Mesenchymal stem cell (in vitro differentiated cells and primary cell): Measurements from ENCODE around the gene DHRS1.

Source experiments
- DNase-seq: peaks from one replicate; pipeline ENCODE4 v3.0.0-alpha.2; 2013
- H2AFZ ChIP-seq: one replicate; pipeline ENCODE4 v1.6.1; 2013; ENCODE audit warnings: low read depth, mild to moderate bottlenecking, control low read depth, inconsistent platforms, low read length, moderate library complexity
- H2AK5ac ChIP-seq: 2 replicates; pipeline ENCODE4 v1.6.1; 2013; ENCODE audit warnings: low read length, moderate library complexity, mild to moderate bottlenecking, inconsistent platforms; ENCODE audit not compliant: severe bottlenecking
- H2BK120ac ChIP-seq: one replicate; pipeline ENCODE4 v1.6.1; 2013; ENCODE audit warnings: low read depth, mild to moderate bottlenecking, inconsistent platforms, low read length, moderate library complexity
- H2BK12ac ChIP-seq, 2 experiments: one replicate each; pipeline ENCODE4 v1.6.1; 2013; ENCODE audit warnings: inconsistent platforms in 2 of 2, low read length in 2 of 2, mild to moderate bottlenecking in 2 of 2, moderate library complexity in 2 of 2, control low read depth in 1 of 2
- H2BK15ac ChIP-seq: one replicate; pipeline ENCODE4 v1.6.1; 2013; ENCODE audit warnings: mild to moderate bottlenecking, low read depth, inconsistent platforms; ENCODE audit not compliant: poor library complexity, severe bottlenecking
- H2BK5ac ChIP-seq: 2 replicates; pipeline ENCODE4 v1.6.1; 2013; ENCODE audit warnings: low read depth, mild to moderate bottlenecking, low read length, control low read depth, inconsistent platforms; ENCODE audit not compliant: poor library complexity, severe bottlenecking
- H3K14ac ChIP-seq, 2 experiments: one replicate each; pipeline ENCODE4 v1.6.1; 2013; ENCODE audit warnings: inconsistent platforms in 2 of 2, low read length in 2 of 2, control low read depth in 1 of 2, mild to moderate bottlenecking in 1 of 2, moderate library complexity in 1 of 2
- H3K18ac ChIP-seq, 2 experiments: one replicate each; pipeline ENCODE4 v1.6.1; 2013; ENCODE audit warnings: inconsistent platforms in 2 of 2, low read length in 2 of 2, control low read depth in 1 of 2, low read depth in 1 of 2, mild to moderate bottlenecking in 1 of 2
- H3K23ac ChIP-seq, 2 experiments: one replicate each; pipeline ENCODE4 v1.6.1; 2013; ENCODE audit warnings: inconsistent platforms in 2 of 2, low read length in 2 of 2, mild to moderate bottlenecking in 2 of 2, moderate library complexity in 2 of 2, control low read depth in 1 of 2
- H3K27ac ChIP-seq: 2 replicates; pipeline ENCODE4 v1.5.1; 2013; ENCODE audit warnings: mild to moderate bottlenecking, moderate library complexity, low read length, control low read depth, inconsistent platforms; ENCODE audit not compliant: poor library complexity, severe bottlenecking
- H3K27me3 ChIP-seq, 2 experiments: 2 replicates each; pipeline versions ENCODE4 v1.6.1 to v1.7.0; 2013; ENCODE audit warnings: low read length in 2 of 2, mild to moderate bottlenecking in 2 of 2, moderate library complexity in 2 of 2, control low read depth in 1 of 2, inconsistent platforms in 1 of 2; ENCODE audit not compliant: control insufficient read depth in 1 of 2, insufficient read depth in 1 of 2
- H3K36me3 ChIP-seq, 2 experiments: 2 replicates each; pipeline versions ENCODE4 v1.6.1 to v1.7.0; 2013; ENCODE audit warnings: low read length in 2 of 2, control low read depth in 1 of 2, inconsistent platforms in 1 of 2, low read depth in 1 of 2, mild to moderate bottlenecking in 1 of 2; ENCODE audit not compliant: insufficient read depth in 2 of 2, control insufficient read depth in 1 of 2
- H3K4ac ChIP-seq, 2 experiments: one replicate each; pipeline ENCODE4 v1.6.1; 2013; ENCODE audit warnings: inconsistent platforms in 2 of 2, low read length in 2 of 2, mild to moderate bottlenecking in 2 of 2, moderate library complexity in 2 of 2, control low read depth in 1 of 2, low read depth in 1 of 2
- H3K4me1 ChIP-seq: 2 replicates; pipeline ENCODE4 v1.6.1; 2013; ENCODE audit warnings: low read depth, low read length, control low read depth; ENCODE audit not compliant: control insufficient read depth, insufficient read depth
- H3K4me2 ChIP-seq: 2 replicates; pipeline ENCODE4 v1.6.1; 2013; ENCODE audit warnings: low read length, mild to moderate bottlenecking, inconsistent platforms; ENCODE audit not compliant: poor library complexity, severe bottlenecking
- H3K4me3 ChIP-seq, 2 experiments: 2 replicates each; pipeline versions ENCODE4 v1.5.1 to v1.7.0; 2013; ENCODE audit warnings: low read length in 2 of 2, mild to moderate bottlenecking in 2 of 2, control low read depth in 1 of 2, low read depth in 1 of 2; ENCODE audit not compliant: insufficient read depth in 1 of 2
- H3K79me1 ChIP-seq: replicated peaks from 2 replicates; pipeline ENCODE4 v1.6.1; 2013; ENCODE audit warnings: mild to moderate bottlenecking, control low read depth, low read length, inconsistent platforms; ENCODE audit not compliant: poor library complexity, severe bottlenecking
- H3K9ac ChIP-seq: 2 replicates; pipeline ENCODE4 v1.7.0; 2013; ENCODE audit warnings: mild to moderate bottlenecking, low read length, moderate library complexity
- H3K9me3 ChIP-seq: 2 replicates; pipeline ENCODE4 v1.7.0; 2013; ENCODE audit warnings: mild to moderate bottlenecking, low read length; ENCODE audit not compliant: control insufficient read depth
- H4K8ac ChIP-seq: one replicate; pipeline ENCODE4 v1.6.1; 2013; ENCODE audit warnings: inconsistent platforms, mild to moderate bottlenecking, low read length, moderate library complexity
- H4K91ac ChIP-seq: one replicate; pipeline ENCODE4 v1.6.1; 2013; ENCODE audit warnings: mild to moderate bottlenecking, low read length, inconsistent platforms
- WGBS: methylation state at CpG from one replicate; pipeline ENCODE4 v1.1.7; 2013; ENCODE audit warnings: mixed read lengths; 5-methylcytosine and 5-hydroxymethylcytosine counted together

The DHRS1 gene

GRCh38 chr14:24300326-24300980 is 873 bp upstream of the DHRS1 start:
- H2AK5ac ChIP-seq, result no peak overlapping the region

GRCh38 chr14:24298892-24299254 is 707 bp downstream of the DHRS1 start:
- H4K91ac ChIP-seq, result no peak overlapping the region
- H3K9ac ChIP-seq, result peak overlapping the region; percentile 95
- H2AK5ac ChIP-seq, result no peak overlapping the region

More at GRCh38 chr14:24300326-24300980, 873 bp upstream of the DHRS1 start:
- H2BK12ac ChIP-seq, result no peak overlapping the region
- no peak overlapping the region for H4K91ac ChIP-seq
- no peaks in the 10 kb centered on the region for H3K9me3 ChIP-seq
- no peak overlapping the region for H2AFZ ChIP-seq
- no peak overlapping the region for H3K18ac ChIP-seq
- no peak for DNase-seq
- H2BK5ac ChIP-seq, result no peak overlapping the region
- peaks cover 43 to 52% of the 10 kb centered on the region in 2 experiments for H3K36me3 ChIP-seq
- no peak overlapping the region for H3K4ac ChIP-seq
- peak overlapping the region; percentile 19 for H4K8ac ChIP-seq
- H2BK120ac ChIP-seq, result no peak overlapping the region
- H3K4me3 ChIP-seq, result peak overlapping the region; percentile 90 to 99
- peaks cover 17% of the 10 kb centered on the region for H3K4me1 ChIP-seq
- no peak overlapping the region for H2BK15ac ChIP-seq
- no peak overlapping the region for H3K27ac ChIP-seq
- peak overlapping the region; percentile 95 for H3K9ac ChIP-seq
- 50% methylated on average over 14 of the region's 16 CpGs for WGBS
- H3K79me1 ChIP-seq, result peaks cover 39% of the 10 kb centered on the region
- no peak overlapping the region for H3K14ac ChIP-seq
- peak overlapping the region; percentile 76 for H3K4me2 ChIP-seq
- H3K27me3 ChIP-seq, result no peaks in the 10 kb centered on the region
- H3K23ac ChIP-seq, result no peak overlapping the region

GRCh38 chr14:24297190-24297964 is 2.2 kb downstream of the DHRS1 start:
- Histone ChIP-seq H3K9ac (peak overlapping the region; percentile 6), H3K4me2 (no peak overlapping the region), H3K4ac (no peak overlapping the region), H3K14ac (no peak overlapping the region), H3K4me1 (peaks cover 17% of the 10 kb centered on the region), H2AK5ac (peak overlapping the region; percentile 55), H4K8ac (no peak overlapping the region), H2BK120ac (no peak overlapping the region), H2BK12ac (no peak overlapping the region), H3K9me3 (no peaks in the 10 kb centered on the region), H3K23ac (no peak overlapping the region), H2AFZ (no peak overlapping the region), H3K18ac (no peak overlapping the region), H3K36me3 (peaks cover 20 to 48% of the 10 kb centered on the region in 2 experiments), H3K79me1 (peaks cover 25% of the 10 kb centered on the region), H2BK5ac (no peak overlapping the region), H3K27ac (no peak overlapping the region), H3K27me3 (no peaks in the 10 kb centered on the region), H3K4me3 (no peak overlapping the region), H2BK15ac (no peak overlapping the region), H4K91ac (no peak overlapping the region)
- WGBS, result 58% methylated on average over 5 of the region's 5 CpGs
- DNase-seq, result peak; percentile 60

More at GRCh38 chr14:24298892-24299254, 707 bp downstream of the DHRS1 start:
- peak; percentile 82 for DNase-seq
- peak overlapping the region; percentile 90 to 99 for H3K4me3 ChIP-seq
- peak overlapping the region in 1 of 2 experiments; percentile 4 for H3K18ac ChIP-seq
- H2AFZ ChIP-seq, result peak overlapping the region; percentile 85
- peaks cover 17% of the 10 kb centered on the region for H3K4me1 ChIP-seq
- H3K27me3 ChIP-seq, result no peaks in the 10 kb centered on the region
- peaks cover 27 to 51% of the 10 kb centered on the region in 2 experiments for H3K36me3 ChIP-seq
- H3K14ac ChIP-seq, result no peak overlapping the region
- H2BK15ac ChIP-seq, result no peak overlapping the region
- H4K8ac ChIP-seq, result peak overlapping the region; percentile 78
- H3K79me1 ChIP-seq, result peaks cover 33% of the 10 kb centered on the region
- peak overlapping the region; percentile 17 for H3K27ac ChIP-seq
- peak overlapping the region in 1 of 2 experiments; percentile 92 for H3K4ac ChIP-seq
- H2BK5ac ChIP-seq, result no peak overlapping the region
- no peak overlapping the region for H2BK12ac ChIP-seq
- no peak overlapping the region for H2BK120ac ChIP-seq
- no peak overlapping the region for H3K23ac ChIP-seq
- no peaks in the 10 kb centered on the region for H3K9me3 ChIP-seq
- 76% methylated on average over 7 of the region's 7 CpGs for WGBS
- H3K4me2 ChIP-seq, result peak overlapping the region; percentile 76
